WTC11 (cell line): ENCODE measurements around the gene PTPN11. TPM values are rescaled to one million over a fixed set of nuclear protein-coding genes. Genes with fewer than 3 reads are reported as not detected.

Experiments used
- ATAC-seq: fragments of 200-7000 bp; cut with Tn5 transposase; 2 replicates; pipeline ENCODE4 v1.10.0; 2021; ENCODE audit warnings: mild to moderate bottlenecking, moderate library complexity
- CTCF ChIA-PET: fragments of 300-600 bp; sonication (Branson Sonifier 250); formaldehyde crosslinking; loops from one replicate; lab custom pipeline; 2021; ENCODE audit warnings: antibody characterized with exemption; lab: Charles Lee
- POLR2A ChIA-PET: fragments of 350-600 bp; sonication (Branson Sonifier 250); formaldehyde crosslinking; loops from one replicate; lab custom pipeline; 2021; ENCODE audit warnings: antibody characterized with exemption; lab: Charles Lee
- DNase-seq: peaks from one replicate; pipeline ENCODE4 v3.0.0; 2021; ENCODE audit warnings: low spot score
- H3K27ac Mint-ChIP-seq: 2 replicates; pipeline ENCODE4 v1.8.0; 2021; ENCODE audit warnings: mixed read lengths
- H3K27me3 Mint-ChIP-seq: 2 replicates; pipeline ENCODE4 v1.8.0; 2021; ENCODE audit warnings: low read depth, mild to moderate bottlenecking, moderate library complexity, mixed read lengths
- H3K36me3 Mint-ChIP-seq: 2 replicates; pipeline ENCODE4 v1.8.0; 2021; ENCODE audit warnings: mixed read lengths
- H3K4me1 Mint-ChIP-seq: 2 replicates; pipeline ENCODE4 v1.8.0; 2022; ENCODE audit warnings: mixed read lengths
- H3K4me3 Mint-ChIP-seq: 2 replicates; pipeline ENCODE4 v1.8.0; 2021; ENCODE audit warnings: mild to moderate bottlenecking, moderate library complexity, mixed read lengths
- H3K9me3 Mint-ChIP-seq: 2 replicates; pipeline ENCODE4 v1.8.0; 2021; ENCODE audit warnings: mixed read lengths
- AR ChIP-seq: fragments of 250-450 bp; sonication (Bioruptor Pico); IDR thresholded peaks from 2 replicates; pipeline ENCODE4 v1.9.0; 2021; ENCODE audit warnings: mild to moderate bottlenecking
- ATF3 ChIP-seq: sonication (generic); formaldehyde crosslinking; conservative IDR thresholded peaks from 2 replicates; pipeline ENCODE4 v1.8.1; 2022; ENCODE audit warnings: mild to moderate bottlenecking, missing genetic modification reagents
- CDX4 ChIP-seq: fragments of 250-450 bp; sonication (Bioruptor Pico); IDR thresholded peaks from 2 replicates; pipeline ENCODE4 v1.9.0; 2021; ENCODE audit warnings: moderate library complexity, mild to moderate bottlenecking, inconsistent platforms, borderline replicate concordance
- FOXJ3 ChIP-seq: sonication (generic); formaldehyde crosslinking; IDR thresholded peaks from 2 replicates; pipeline ENCODE4 v1.9.0; 2021; ENCODE audit warnings: missing genetic modification reagents, mild to moderate bottlenecking, borderline replicate concordance
- GRHL2 ChIP-seq: fragments of 250-450 bp; sonication (Bioruptor Pico); IDR thresholded peaks from 2 replicates; pipeline ENCODE4 v1.8.0; 2022; ENCODE audit warnings: mild to moderate bottlenecking, moderate library complexity; ENCODE audit not compliant: insufficient replicate concordance, severe bottlenecking
- HMGA2 ChIP-seq: fragments of 250-450 bp; sonication (Bioruptor Pico); IDR thresholded peaks from 2 replicates; pipeline ENCODE4 v1.4.0; 2021; ENCODE audit warnings: mild to moderate bottlenecking, moderate library complexity
- HMGXB4 ChIP-seq: sonication (generic); formaldehyde crosslinking; IDR thresholded peaks from 2 replicates; pipeline ENCODE4 v1.8.1; 2023; ENCODE audit warnings: mild to moderate bottlenecking, moderate library complexity, missing genetic modification reagents
- NFATC4 ChIP-seq: fragments of 250-450 bp; sonication (Bioruptor Pico); IDR thresholded peaks from 2 replicates; pipeline ENCODE4 v1.9.0; 2021; ENCODE audit warnings: mild to moderate bottlenecking
- PRRX2 ChIP-seq: fragments of 250-450 bp; sonication (Bioruptor Pico); IDR thresholded peaks from 2 replicates; pipeline ENCODE4 v1.8.0; 2021; ENCODE audit warnings: mild to moderate bottlenecking
- SP1 ChIP-seq: sonication (generic); formaldehyde crosslinking; conservative IDR thresholded peaks from 2 replicates; pipeline ENCODE4 v1.8.1; 2022; ENCODE audit warnings: missing genetic modification reagents
- TEAD1 ChIP-seq: sonication (generic); formaldehyde crosslinking; IDR thresholded peaks from 2 replicates; pipeline ENCODE4 v1.8.0; 2022; ENCODE audit warnings: mild to moderate bottlenecking, missing genetic modification reagents
- ZNF138 ChIP-seq: sonication (generic); formaldehyde crosslinking; conservative IDR thresholded peaks from 2 replicates; pipeline ENCODE4 v1.8.1; 2022; ENCODE audit warnings: mild to moderate bottlenecking, moderate library complexity, missing genetic modification reagents
- ZNF219 ChIP-seq: sonication (generic); formaldehyde crosslinking; IDR thresholded peaks from 2 replicates; pipeline ENCODE4 v1.8.0; 2023; ENCODE audit warnings: missing genetic modification reagents, mild to moderate bottlenecking, borderline replicate concordance
- ZNF317 ChIP-seq: sonication (generic); formaldehyde crosslinking; IDR thresholded peaks from 2 replicates; pipeline ENCODE4 v1.8.1; 2023; ENCODE audit warnings: low read depth, mild to moderate bottlenecking, moderate library complexity, missing genetic modification reagents, borderline replicate concordance
- ZNF416 ChIP-seq: fragments of 250-450 bp; sonication (Bioruptor Pico); IDR thresholded peaks from 2 replicates; pipeline ENCODE4 v1.9.0; 2021; ENCODE audit warnings: mild to moderate bottlenecking, inconsistent platforms
- ZNF423 ChIP-seq: fragments of 250-450 bp; sonication (Bioruptor Pico); IDR thresholded peaks from 2 replicates; pipeline ENCODE4 v2.1.2; 2022; ENCODE audit warnings: mild to moderate bottlenecking, moderate library complexity
- ZNF671 ChIP-seq: fragments of 250-450 bp; sonication (Bioruptor Pico); IDR thresholded peaks from 2 replicates; pipeline ENCODE4 v1.8.0; 2021; ENCODE audit warnings: mild to moderate bottlenecking
- ZSCAN18 ChIP-seq: fragments of 250-450 bp; sonication (Bioruptor Pico); IDR thresholded peaks from 2 replicates; pipeline ENCODE4 v2.1.2; 2022; ENCODE audit warnings: mild to moderate bottlenecking, moderate library complexity
- total RNA-seq: library from RNA; stranded (reverse); gene quantifications from 3 replicates; pipeline ENCODE4 v1.2.3, GENCODE V29; 2021

Gene PTPN11
- total RNA-seq, 1 experiment from 2014 or later = 112 TPM

- TF ChIP-seq CDX4 (no peak), GRHL2 (no peak)
Measured at GRCh38 chr12:112422531-112422930, 3.8 kb downstream of the PTPN11 start (continued).

GRCh38 chr12:112424126-112424525 lies 5.4 kb downstream of the PTPN11 start:
- ChIA-PET POLR2A (no interaction called here), CTCF (no interaction called here)
- Mint-ChIP-seq H3K4me1 (peaks cover 17% of the 10 kb centered on the region), H3K27ac (peak overlapping the region; percentile 1; the same call in 1 of the 2 replicates), H3K4me3 (no peak overlapping the region), H3K9me3 (no peaks in the 10 kb centered on the region), H3K36me3 (0 out of 2 replicates have a peak, but pooled peaks cover 5% of the 10 kb centered on the region), H3K27me3 (no peaks in the 10 kb centered on the region)
- ATAC-seq (no peak), DNase-seq (no peak)
- TF ChIP-seq HMGA2 (CRISPR knock-in tag) (no peak), ATF3 (CRISPR knock-in tag) (no peak), SP1 (CRISPR knock-in tag) (no peak), NFATC4 (CRISPR knock-in tag) (no peak), PRRX2 (no peak), ZNF416 (no peak), TEAD1 (CRISPR knock-in tag) (no peak), ZNF138 (no peak), HMGXB4 (CRISPR knock-in tag) (no peak), ZNF423 (no peak), ZNF219 (CRISPR knock-in tag) (no peak), AR (CRISPR knock-in tag) (no peak), ZNF317 (CRISPR knock-in tag) (no peak), ZNF671 (no peak), FOXJ3 (CRISPR knock-in tag) (no peak), ZSCAN18 (CRISPR knock-in tag) (no peak)
